HG03025 (cell line): ENCODE data around the gene AFP.

Experiments
- ATAC-seq: cut with Tn5 transposase; IDR thresholded peaks from one replicate; pipeline ENCODE4 v1.9.1; 2021; ENCODE audit warnings: mild to moderate bottlenecking, moderate library complexity; ENCODE audit not compliant: unreplicated experiment, low FRiP score

Gene AFP

DNA sequence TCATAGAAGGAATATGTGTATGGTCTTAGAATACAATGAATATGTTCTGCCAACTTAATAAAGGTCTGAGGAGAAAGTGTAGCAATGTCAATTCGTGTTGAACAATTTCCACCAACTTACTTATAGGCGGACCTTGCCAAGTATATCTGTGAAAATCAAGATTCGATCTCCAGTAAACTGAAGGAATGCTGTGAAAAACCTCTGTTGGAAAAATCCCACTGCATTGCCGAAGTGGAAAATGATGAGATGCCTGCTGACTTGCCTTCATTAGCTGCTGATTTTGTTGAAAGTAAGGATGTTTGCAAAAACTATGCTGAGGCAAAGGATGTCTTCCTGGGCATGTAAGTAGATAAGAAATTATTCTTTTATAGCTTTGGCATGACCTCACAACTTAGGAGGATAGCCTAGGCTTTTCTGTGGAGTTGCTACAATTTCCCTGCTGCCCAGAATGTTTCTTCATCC is 22.7 kb upstream of the AFP start:
- no peak for ATAC-seq

DNA sequence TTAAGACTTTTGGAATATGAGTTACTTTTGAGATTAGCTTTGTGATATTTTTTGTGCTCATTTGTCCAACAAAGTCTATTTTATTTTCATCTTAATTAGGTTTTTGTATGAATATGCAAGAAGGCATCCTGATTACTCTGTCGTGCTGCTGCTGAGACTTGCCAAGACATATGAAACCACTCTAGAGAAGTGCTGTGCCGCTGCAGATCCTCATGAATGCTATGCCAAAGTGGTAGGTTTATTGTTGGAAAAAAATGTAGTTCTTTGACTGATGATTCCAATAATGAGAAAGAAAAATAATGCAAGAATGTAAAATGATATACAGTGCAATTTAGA is 21.1 kb upstream of the AFP start:
- no peak for ATAC-seq

DNA sequence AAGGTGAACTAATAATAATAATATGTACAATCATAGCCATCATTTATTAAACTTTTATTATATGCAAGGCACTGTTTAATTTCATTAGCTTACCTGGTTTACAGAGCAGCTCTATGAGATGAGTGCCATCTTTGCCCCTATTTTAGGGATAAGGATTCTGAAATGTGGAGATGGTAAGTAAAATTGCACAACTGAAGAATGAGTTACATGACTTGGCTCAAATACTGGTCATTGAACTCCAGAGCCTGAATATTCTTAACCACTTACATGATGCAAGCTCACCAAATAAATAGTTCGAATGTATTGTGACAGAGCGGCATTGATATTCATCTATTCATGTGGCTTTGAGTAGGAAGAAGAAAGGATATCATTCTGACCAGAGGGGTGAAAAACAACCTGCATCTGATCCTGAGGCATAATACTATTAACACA is 20.2 kb upstream of the AFP start:
- no peak for ATAC-seq

DNA sequence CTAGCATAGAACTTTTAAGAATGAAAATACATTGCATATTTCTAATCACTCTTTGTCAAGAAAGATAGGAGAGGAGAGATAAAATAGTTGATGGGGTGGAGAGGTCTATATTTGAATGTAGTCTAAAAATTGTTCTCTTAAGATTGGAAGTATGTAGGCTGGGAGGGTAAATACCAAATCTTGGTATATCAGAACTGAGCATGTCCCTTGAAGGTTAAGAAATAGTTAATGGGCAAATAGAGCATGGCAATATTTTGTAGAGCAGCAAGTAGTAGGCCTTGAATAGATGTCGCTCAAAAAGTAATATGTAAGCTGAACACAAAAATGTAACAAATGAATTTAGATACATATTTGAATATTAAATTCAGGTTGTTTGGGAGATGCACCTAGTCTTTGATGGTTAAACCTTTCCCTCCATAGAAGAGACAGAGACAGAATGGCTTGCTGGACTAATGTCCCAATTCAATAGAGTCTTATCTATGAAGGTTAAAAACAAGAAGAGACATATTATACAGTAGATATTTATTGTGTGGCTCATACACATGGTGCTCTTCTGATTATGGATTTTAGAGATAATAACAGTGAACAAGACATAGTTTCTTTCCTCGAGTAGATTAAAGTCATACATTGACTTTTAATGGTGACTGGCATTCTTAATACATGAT is 19.5 kb upstream of the AFP start:
- no peak for ATAC-seq

DNA sequence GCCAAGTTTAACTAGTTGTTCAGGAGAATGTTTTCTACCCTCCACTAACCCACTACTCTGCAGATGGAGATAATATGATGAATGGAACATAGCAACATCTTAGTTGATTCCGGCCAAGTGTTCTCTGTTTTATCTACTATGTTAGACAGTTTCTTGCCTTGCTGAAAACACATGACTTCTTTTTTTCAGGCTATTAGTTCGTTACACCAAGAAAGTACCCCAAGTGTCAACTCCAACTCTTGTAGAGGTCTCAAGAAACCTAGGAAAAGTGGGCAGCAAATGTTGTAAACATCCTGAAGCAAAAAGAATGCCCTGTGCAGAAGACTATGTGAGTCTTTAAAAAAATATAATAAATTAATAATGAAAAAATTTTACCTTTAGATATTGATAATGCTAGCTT is 18.7 kb upstream of the AFP start:
- no peak for ATAC-seq

DNA sequence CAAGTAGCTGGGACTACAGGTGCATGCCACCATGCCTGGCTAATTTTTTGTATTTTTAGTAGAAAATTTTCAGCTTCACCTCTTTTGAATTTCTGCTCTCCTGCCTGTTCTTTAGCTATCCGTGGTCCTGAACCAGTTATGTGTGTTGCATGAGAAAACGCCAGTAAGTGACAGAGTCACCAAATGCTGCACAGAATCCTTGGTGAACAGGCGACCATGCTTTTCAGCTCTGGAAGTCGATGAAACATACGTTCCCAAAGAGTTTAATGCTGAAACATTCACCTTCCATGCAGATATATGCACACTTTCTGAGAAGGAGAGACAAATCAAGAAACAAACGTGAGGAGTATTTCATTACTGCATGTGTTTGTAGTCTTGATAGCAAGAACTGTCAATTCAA is 18.0 kb upstream of the AFP start:
- ATAC-seq: no peak

DNA sequence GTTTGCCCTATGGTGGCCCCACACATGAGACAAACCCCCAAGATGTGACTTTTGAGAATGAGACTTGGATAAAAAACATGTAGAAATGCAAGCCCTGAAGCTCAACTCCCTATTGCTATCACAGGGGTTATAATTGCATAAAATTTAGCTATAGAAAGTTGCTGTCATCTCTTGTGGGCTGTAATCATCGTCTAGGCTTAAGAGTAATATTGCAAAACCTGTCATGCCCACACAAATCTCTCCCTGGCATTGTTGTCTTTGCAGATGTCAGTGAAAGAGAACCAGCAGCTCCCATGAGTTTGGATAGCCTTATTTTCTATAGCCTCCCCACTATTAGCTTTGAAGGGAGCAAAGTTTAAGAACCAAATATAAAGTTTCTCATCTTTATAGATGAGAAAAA is 17.3 kb upstream of the AFP start:
- no peak for ATAC-seq

DNA sequence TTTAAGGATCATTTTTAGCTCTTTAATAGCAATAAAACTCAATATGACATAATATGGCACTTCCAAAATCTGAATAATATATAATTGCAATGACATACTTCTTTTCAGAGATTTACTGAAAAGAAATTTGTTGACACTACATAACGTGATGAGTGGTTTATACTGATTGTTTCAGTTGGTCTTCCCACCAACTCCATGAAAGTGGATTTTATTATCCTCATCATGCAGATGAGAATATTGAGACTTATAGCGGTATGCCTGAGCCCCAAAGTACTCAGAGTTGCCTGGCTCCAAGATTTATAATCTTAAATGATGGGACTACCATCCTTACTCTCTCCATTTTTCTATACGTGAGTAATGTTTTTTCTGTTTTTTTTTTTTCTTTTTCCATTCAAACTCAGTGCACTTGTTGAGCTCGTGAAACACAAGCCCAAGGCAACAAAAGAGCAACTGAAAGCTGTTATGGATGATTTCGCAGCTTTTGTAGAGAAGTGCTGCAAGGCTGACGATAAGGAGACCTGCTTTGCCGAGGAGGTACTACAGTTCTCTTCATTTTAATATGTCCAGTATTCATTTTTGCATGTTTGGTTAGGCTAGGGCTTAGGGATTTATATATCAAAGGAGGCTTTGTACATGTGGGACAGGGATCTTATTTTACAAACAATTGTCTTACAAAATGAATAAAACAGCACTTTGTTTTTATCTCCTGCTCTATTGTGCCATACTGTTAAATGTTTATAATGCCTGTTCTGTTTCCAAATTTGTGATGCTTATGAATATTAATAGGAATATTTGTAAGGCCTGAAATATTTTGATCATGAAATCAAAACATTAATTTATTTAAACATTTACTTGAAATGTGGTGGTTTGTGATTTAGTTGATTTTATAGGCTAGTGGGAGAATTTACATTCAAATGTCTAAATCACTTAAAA is 16.6 kb upstream of the AFP start:
- ATAC-seq: no peak

DNA sequence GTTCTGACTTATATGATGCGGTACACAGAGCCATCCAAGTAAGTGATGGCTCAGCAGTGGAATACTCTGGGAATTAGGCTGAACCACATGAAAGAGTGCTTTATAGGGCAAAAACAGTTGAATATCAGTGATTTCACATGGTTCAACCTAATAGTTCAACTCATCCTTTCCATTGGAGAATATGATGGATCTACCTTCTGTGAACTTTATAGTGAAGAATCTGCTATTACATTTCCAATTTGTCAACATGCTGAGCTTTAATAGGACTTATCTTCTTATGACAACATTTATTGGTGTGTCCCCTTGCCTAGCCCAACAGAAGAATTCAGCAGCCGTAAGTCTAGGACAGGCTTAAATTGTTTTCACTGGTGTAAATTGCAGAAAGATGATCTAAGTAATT is 15.4 kb upstream of the AFP start:
- ATAC-seq: no peak

DNA sequence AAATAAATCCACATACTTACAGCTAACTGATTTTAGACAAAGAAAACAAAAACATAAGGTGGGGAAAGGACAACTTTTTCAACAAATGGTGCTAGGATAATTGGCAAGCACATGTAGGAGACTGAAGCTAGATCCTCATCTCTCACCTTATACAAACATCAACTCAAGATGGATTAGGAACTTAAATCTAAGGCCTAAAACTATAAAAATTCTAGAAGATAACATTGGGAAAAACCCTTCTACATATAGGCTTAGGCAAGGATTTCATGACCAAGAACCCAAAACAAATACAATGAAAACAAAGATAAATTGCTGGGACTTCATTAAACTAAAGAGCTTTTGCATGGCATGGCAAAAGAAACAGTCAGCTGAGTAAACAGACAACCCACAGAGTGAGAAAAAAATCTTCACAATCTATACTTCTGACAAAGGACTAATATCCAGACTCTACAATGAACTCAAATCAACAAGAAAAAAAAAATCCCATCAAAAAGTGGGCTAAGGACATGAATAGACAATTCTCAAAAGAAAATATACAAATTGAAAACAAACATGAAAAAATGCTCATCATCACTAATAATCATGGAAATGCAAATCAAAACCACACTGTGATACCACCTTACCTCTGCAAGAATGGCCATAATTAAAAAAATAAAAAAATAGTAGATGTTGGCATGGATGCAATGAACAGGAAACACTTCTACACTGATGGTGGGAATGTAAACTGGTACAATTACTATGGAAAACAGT is 14.1 kb upstream of the AFP start:
- no peak for ATAC-seq

DNA sequence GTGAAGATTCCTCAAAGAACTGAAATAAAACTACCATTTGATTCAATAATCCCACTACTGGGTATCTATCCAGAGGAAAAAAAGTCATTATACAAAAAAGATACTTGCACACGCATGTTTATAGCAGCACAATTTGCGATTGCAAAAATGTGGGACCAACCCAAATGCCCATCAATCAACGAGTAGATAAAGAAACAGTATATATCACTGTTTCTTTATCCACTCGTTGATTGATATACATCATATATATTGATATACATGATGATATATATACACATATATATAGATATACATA is 13.6 kb upstream of the AFP start:
- ATAC-seq: no peak

DNA sequence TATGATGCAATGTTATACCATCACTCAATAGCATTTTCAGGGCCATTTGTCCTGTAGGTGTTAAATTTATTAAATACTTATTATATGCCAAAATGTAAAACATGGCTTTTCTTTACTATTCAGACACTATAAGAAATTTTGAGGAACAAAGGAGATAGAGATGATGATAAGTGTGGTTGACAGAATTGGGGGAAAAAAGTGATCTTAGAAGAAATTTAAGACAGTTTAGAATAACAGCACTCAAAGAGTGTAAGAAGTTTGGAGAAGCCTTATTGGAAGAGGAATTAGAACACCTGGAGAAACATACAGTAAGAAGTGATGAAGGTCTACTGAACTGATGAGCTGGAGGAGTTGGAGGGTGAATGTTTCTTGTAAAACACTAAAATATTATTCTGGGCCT is 12.8 kb upstream of the AFP start:
- ATAC-seq: no peak

DNA sequence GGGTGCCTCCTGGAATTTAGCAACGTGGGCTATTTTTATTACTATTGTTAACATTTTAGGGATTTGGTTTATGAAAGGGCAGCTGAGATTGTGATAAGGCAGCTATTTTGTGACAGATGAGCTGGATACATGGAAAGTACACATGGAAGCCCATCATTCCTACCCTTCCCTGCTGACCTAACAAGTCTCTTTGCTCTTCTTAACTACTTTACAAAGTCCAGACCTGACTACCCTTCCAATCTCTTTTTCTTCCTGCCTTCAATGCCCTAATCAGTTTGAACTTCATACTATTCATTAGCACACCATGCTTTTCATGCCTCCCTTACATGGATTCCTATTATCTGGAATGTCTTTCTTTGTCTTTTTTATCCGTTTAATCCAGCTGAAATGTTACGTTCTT is 9.4 kb upstream of the AFP start:
- ATAC-seq: no peak

DNA sequence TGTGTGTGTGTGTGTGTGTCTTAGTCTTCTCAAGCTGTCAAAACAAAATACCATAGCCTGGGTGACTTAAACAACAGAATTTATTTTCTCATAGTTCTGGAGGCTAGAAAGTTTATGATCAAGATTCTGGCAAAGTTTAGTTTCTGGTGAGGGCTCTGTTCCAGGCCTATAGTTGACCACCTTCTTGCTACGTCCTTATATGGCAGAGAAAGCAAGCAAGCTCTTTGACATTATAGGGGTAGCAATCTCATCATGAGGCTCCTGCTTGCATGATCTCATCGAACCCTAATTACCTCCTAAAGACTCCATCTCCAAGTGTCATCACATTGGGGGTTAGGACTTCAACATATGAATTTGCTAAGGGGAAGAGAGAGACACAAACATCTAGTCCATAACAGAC is 6.9 kb upstream of the AFP start:
- ATAC-seq: no peak

DNA sequence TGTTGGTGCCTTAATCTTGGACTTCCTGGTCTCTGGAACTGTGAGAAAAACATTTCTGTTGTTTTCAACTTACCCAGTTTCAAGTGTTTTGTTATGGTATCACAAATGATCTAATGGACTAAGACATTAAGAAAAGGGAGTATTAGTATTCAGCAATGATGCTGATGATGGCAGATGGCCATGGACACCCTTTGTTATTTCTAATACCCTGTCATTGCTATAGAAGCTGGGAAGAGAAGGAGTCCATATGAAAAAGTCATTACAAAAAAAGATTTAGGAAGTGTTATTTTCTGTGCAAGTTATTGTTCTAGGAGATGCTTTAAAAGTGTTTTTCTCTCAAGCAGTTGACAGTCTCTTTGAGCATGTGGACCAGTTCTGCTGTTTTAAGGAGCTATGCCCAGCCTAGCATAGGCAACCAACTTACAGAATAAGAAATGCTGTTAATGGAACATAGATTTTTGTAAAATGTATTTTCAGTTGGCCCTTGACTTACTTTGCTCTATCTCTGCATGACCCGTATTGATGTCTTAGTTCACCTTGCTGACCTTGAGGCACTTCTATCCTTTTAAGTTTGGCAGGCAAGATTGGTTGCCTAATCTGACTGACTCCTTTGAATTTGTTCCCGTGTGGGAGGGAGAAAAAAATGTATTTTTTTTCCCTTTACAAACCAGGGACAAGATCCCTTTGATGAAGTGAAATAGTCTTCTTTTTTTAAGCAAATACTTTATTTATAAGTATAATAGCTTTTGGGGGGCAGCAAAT is 6.0 kb upstream of the AFP start:
- no peak for ATAC-seq

DNA sequence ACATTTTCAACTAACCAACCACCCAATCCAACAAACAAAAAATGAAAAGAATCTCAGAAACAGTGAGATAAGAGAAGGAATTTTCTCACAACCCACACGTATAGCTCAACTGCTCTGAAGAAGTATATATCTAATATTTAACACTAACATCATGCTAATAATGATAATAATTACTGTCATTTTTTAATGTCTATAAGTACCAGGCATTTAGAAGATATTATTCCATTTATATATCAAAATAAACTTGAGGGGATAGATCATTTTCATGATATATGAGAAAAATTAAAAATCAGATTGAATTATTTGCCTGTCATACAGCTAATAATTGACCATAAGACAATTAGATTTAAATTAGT is 4.2 kb upstream of the AFP start:
- ATAC-seq: no peak

DNA sequence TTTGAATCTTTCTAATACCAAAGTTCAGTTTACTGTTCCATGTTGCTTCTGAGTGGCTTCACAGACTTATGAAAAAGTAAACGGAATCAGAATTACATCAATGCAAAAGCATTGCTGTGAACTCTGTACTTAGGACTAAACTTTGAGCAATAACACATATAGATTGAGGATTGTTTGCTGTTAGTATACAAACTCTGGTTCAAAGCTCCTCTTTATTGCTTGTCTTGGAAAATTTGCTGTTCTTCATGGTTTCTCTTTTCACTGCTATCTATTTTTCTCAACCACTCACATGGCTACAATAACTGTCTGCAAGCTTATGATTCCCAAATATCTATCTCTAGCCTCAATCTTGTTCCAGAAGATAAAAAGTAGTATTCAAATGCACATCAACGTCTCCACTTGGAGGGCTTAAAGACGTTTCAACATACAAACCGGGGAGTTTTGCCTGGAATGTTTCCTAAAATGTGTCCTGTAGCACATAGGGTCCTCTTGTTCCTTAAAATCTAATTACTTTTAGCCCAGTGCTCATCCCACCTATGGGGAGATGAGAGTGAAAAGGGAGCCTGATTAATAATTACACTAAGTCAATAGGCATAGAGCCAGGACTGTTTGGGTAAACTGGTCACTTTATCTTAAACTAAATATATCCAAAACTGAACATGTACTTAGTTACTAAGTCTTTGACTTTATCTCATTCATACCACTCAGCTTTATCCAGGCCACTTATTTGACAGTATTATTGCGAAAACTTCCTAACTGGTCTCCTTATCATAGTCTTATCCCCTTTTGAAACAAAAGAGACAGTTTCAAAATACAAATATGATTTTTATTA is 3.6 kb upstream of the AFP start:
- ATAC-seq: no peak

DNA sequence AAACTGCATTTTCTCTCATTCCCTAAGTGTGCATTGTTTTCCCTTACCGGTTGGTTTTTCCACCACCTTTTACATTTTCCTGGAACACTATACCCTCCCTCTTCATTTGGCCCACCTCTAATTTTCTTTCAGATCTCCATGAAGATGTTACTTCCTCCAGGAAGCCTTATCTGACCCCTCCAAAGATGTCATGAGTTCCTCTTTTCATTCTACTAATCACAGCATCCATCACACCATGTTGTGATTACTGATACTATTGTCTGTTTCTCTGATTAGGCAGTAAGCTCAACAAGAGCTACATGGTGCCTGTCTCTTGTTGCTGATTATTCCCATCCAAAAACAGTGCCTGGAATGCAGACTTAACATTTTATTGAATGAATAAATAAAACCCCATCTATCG is 2.9 kb upstream of the AFP start:
- ATAC-seq: no peak

DNA sequence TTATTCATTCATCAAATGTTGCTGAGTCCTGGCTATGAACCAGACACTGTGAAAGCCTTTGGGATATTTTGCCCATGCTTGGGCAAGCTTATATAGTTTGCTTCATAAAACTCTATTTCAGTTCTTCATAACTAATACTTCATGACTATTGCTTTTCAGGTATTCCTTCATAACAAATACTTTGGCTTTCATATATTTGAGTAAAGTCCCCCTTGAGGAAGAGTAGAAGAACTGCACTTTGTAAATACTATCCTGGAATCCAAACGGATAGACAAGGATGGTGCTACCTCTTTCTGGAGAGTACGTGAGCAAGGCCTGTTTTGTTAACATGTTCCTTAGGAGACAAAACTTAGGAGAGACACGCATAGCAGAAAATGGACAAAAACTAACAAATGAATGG is 1.7 kb upstream of the AFP start:
- ATAC-seq: no peak
